DND-41 (cell line): ENCODE data around the gene NUP62CL.
"Not testable (repeated sequence)": the region's sequence is repeated elsewhere in the genome, so short reads cannot be mapped to it uniquely, and the experiment has no call there.

Experiments
- ATAC-seq: fragments of 200-7000 bp; cut with Tn5 transposase; 3 replicates; pipeline ENCODE4 v1.9.1; 2021; ENCODE audit warnings: low read depth; ENCODE audit not compliant: insufficient read depth
- DNase-seq: peaks from one replicate; pipeline ENCODE4 v3.0.0-alpha.2; 2020
- H2AFZ ChIP-seq: 2 replicates; pipeline ENCODE4 v1.6.0; 2012; ENCODE audit warnings: low read depth, low read length
- H3K27ac ChIP-seq: 2 replicates; pipeline ENCODE4 v1.5.1; 2012; ENCODE audit warnings: low read length, inconsistent platforms
- H3K27me3 ChIP-seq: fragments of 200-600 bp; sonication (generic); 2 replicates; pipeline ENCODE4 v1.6.0; 2012; ENCODE audit warnings: low read length, mild to moderate bottlenecking, inconsistent platforms; ENCODE audit not compliant: insufficient read depth, poor library complexity
- H3K36me3 ChIP-seq: 2 replicates; pipeline ENCODE4 v1.5.1; 2012; ENCODE audit warnings: low read length, inconsistent platforms; ENCODE audit not compliant: insufficient read depth
- H3K4me1 ChIP-seq: 2 replicates; pipeline ENCODE4 v1.5.1; 2012; ENCODE audit warnings: mild to moderate bottlenecking, low read length; ENCODE audit not compliant: insufficient read depth
- H3K4me2 ChIP-seq: 2 replicates; pipeline ENCODE4 v1.6.0; 2012; ENCODE audit warnings: mild to moderate bottlenecking, moderate library complexity, low read length, inconsistent platforms; ENCODE audit not compliant: insufficient read depth
- H3K4me3 ChIP-seq, 2 experiments: fragments of 200-600 bp in 1 of 2; shearing (Covaris generic) in 1 of 2; 2 replicates each; pipeline ENCODE4 v1.5.1; 2012 to 2016; ENCODE audit warnings: inconsistent platforms in 2 of 2, low read length in 2 of 2, mild to moderate bottlenecking in 2 of 2, low read depth in 1 of 2, moderate library complexity in 1 of 2
- H3K79me2 ChIP-seq: 2 replicates; pipeline ENCODE4 v1.6.0; 2012; ENCODE audit warnings: low read length, inconsistent platforms; ENCODE audit not compliant: insufficient read depth
- H3K9ac ChIP-seq: 2 replicates; pipeline ENCODE4 v1.6.0; 2012; ENCODE audit warnings: low read depth, mild to moderate bottlenecking, inconsistent platforms, low read length, moderate library complexity
- H3K9me3 ChIP-seq: 2 replicates; pipeline ENCODE4 v1.5.1; 2012; ENCODE audit warnings: low read length, moderate library complexity, mild to moderate bottlenecking, inconsistent platforms; ENCODE audit not compliant: insufficient read depth, severe bottlenecking
- H4K20me1 ChIP-seq: 2 replicates; pipeline ENCODE4 v1.6.0; 2012; ENCODE audit warnings: low read length; ENCODE audit not compliant: insufficient read depth
- EZH2 ChIP-seq: IDR thresholded peaks from 3 replicates; pipeline ENCODE4 v1.6.1; 2012; ENCODE audit warnings: borderline replicate concordance, low read depth, mild to moderate bottlenecking, moderate library complexity, low read length, inconsistent platforms; ENCODE audit not compliant: severe bottlenecking
- TF ChIP-seq, protein P1 (sequence below): IDR thresholded peaks from 2 replicates; pipeline ENCODE4 v1.5.1; 2012; ENCODE audit warnings: borderline replicate concordance, low read length, moderate library complexity, mild to moderate bottlenecking; ENCODE audit not compliant: poor library complexity, severe bottlenecking; ENCODE audit errors: extremely low read depth

NUP62CL gene

DNA sequence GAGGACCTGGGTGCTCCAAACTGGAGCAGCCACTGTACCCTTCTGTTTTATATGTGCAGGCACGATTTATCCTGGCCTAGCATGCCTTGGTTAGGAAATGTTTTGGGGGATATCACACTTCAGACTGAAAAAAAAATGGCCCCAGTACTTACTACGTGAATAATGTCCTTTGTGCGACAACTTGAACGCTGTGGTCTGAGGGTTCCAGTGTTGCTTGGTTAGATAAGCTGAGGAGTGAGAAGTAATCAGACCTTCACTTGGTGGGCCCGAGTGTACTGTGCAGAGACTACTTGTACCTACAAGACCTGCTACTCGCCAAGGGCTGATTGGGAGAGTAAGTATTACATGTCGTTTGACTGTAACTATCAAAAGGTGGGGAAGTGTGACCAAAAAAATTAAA, 856 bp upstream of the NUP62CL start:
- H3K79me2 ChIP-seq = no peaks in the 10 kb centered on the region
- H3K27ac ChIP-seq = no peak overlapping the region
- TF ChIP-seq, protein P1, sequence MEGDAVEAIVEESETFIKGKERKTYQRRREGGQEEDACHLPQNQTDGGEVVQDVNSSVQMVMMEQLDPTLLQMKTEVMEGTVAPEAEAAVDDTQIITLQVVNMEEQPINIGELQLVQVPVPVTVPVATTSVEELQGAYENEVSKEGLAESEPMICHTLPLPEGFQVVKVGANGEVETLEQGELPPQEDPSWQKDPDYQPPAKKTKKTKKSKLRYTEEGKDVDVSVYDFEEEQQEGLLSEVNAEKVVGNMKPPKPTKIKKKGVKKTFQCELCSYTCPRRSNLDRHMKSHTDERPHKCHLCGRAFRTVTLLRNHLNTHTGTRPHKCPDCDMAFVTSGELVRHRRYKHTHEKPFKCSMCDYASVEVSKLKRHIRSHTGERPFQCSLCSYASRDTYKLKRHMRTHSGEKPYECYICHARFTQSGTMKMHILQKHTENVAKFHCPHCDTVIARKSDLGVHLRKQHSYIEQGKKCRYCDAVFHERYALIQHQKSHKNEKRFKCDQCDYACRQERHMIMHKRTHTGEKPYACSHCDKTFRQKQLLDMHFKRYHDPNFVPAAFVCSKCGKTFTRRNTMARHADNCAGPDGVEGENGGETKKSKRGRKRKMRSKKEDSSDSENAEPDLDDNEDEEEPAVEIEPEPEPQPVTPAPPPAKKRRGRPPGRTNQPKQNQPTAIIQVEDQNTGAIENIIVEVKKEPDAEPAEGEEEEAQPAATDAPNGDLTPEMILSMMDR = no peak
- TF ChIP-seq EZH2 = no peak
- ATAC-seq (no peak), DNase-seq (no peak)
- H3K4me1 ChIP-seq = no peaks in the 10 kb centered on the region
- no peaks in the 10 kb centered on the region for H3K27me3 ChIP-seq
- no peak overlapping the region for H2AFZ ChIP-seq
- H4K20me1 ChIP-seq = no peaks in the 10 kb centered on the region
- no peaks in the 10 kb centered on the region for H3K9me3 ChIP-seq
- no peaks in the 10 kb centered on the region for H3K36me3 ChIP-seq
- H3K4me2 ChIP-seq = no peak overlapping the region
- no peak overlapping the region for H3K9ac ChIP-seq
- no peak overlapping the region for H3K4me3 ChIP-seq

DNA sequence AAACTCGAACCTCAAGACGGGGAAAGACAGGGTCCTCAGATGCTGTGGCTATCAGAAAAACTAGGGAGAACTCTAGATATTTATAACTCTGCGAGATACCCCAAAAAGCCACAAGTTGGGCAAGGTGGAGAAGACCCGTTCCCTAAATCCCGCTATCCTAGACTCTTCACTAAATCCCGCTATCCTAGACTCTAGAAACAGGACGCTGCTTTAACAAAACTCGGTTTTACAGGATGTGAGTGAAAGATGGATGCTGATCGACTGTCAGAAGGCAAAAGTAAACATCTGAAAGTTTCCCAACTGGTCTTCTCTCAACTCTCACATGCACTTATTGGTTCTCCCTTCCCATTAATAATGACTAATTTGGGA, 448 bp upstream of the NUP62CL start:
- no peak for ATAC-seq
- no peak for DNase-seq
- H2AFZ ChIP-seq = no peak overlapping the region
- no peaks in the 10 kb centered on the region for H3K4me1 ChIP-seq
- TF ChIP-seq, protein P1 = no peak
- no peak for TF ChIP-seq EZH2
- H3K4me3 ChIP-seq = no peak overlapping the region
- H3K27me3 ChIP-seq = no peaks in the 10 kb centered on the region
- no peak overlapping the region for H3K4me2 ChIP-seq
- no peak overlapping the region for H3K27ac ChIP-seq
- no peaks in the 10 kb centered on the region for H3K36me3 ChIP-seq
- H4K20me1 ChIP-seq = no peaks in the 10 kb centered on the region
- no peak overlapping the region for H3K9ac ChIP-seq
- H3K9me3 ChIP-seq = no peaks in the 10 kb centered on the region
- no peaks in the 10 kb centered on the region for H3K79me2 ChIP-seq

DNA sequence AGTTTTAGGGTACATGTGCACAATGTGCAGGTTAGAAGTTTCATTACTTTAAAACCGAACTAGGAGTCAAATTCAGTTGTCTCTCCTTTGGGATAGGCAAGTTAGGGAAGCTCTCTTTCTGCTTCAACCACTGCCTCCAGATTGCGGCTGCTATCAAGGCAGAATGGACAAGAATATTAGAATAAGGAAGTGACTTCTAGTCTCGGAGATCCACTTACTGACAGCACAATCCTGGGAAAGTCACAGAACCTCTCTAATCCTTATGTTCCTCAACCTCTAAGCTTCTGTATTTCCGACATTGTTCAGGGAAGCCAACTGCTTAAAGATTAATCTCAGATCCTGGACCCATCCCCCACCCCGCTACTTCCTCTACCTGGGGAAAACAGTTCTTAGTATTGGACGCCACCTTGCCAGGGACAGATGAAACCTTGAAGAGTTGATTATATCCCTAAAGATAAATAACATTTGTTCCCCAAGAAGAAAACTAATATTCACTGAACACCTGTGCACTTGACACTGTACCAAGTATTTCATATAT, 2.1 kb downstream of the NUP62CL start:
- no peaks in the 10 kb centered on the region for H3K79me2 ChIP-seq
- H3K9ac ChIP-seq = no peak overlapping the region
- H4K20me1 ChIP-seq = no peaks in the 10 kb centered on the region
- H2AFZ ChIP-seq = no peak overlapping the region
- DNase-seq = no peak
- H3K27me3 ChIP-seq = no peaks in the 10 kb centered on the region
- TF ChIP-seq, protein P1 = no peak
- no peak for TF ChIP-seq EZH2
- H3K36me3 ChIP-seq = no peaks in the 10 kb centered on the region
- H3K4me1 ChIP-seq = no peaks in the 10 kb centered on the region
- H3K27ac ChIP-seq = no peak overlapping the region
- H3K4me3 ChIP-seq = no peak overlapping the region
- H3K9me3 ChIP-seq = no peaks in the 10 kb centered on the region
- no peak overlapping the region for H3K4me2 ChIP-seq
- no peak for ATAC-seq

DNA sequence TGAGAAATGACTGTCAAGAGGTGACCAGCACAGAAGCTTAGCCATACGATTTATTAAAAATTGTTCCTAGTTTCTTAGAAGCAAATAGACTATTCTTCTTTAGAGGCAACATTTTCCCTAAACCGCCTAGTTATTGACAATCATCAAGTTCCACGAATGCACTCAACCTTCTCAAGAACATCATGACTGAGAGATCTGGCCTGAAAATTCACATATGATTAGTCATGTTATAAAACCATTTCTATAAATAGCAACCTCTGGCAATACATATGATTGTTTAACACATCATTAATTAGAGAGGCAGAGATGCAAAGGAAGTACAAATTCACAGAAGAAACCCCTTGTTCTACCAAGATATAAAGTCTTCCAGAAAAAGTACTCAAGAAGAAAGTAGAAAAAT, 6.7 kb downstream of the NUP62CL start:
- Histone ChIP-seq H3K79me2 (no peaks in the 10 kb centered on the region), H2AFZ (no peak overlapping the region), H3K4me1 (no peaks in the 10 kb centered on the region), H3K27ac (no peak overlapping the region), H3K27me3 (no peaks in the 10 kb centered on the region), H3K4me3 (no peak overlapping the region), H3K36me3 (no peaks in the 10 kb centered on the region), H3K9ac (no peak overlapping the region), H3K4me2 (no peak overlapping the region), H4K20me1 (no peaks in the 10 kb centered on the region), H3K9me3 (no peaks in the 10 kb centered on the region)
- no peak for ATAC-seq
- TF ChIP-seq EZH2 = no peak
- TF ChIP-seq, protein P1 = no peak
- no peak for DNase-seq

DNA sequence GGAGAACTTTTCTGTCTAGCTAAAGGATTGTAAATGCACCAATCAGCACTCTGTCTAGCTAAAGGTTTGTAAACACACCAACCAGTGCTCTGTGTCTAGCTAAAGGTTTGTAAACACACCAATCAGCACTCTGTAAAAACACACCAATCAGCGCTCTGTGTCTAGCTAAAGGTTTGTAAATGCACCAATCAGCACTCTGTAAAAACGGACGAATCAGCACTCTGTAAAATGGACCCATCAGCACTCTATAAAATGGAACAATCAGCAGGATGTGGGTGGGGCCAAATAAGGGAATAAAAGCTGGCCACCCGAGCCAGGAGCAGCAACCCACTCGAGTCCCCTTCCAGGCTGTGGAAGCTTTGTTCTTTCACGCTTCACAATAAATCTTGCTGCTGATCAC, 8.2 kb downstream of the NUP62CL start:
- not testable (repeated sequence) for H3K79me2 ChIP-seq, H4K20me1 ChIP-seq, H3K4me2 ChIP-seq, H3K27me3 ChIP-seq, H3K36me3 ChIP-seq, H3K4me3 ChIP-seq, H3K9me3 ChIP-seq, H3K27ac ChIP-seq, H2AFZ ChIP-seq, ATAC-seq, H3K4me1 ChIP-seq, H3K9ac ChIP-seq, DNase-seq
